T-helper 1 cell treated with Interleukin-12 subunit alpha and Interleukin-12 subunit beta and Interleukin-4 antibody, amounts not matched to agents 30 ng/mL and 1 ng/mL, for 36 hours (primary cell): ENCODE results near the gene STK25. TPM values are rescaled to one million over a fixed set of nuclear protein-coding genes. Genes with fewer than 3 reads are reported as not detected.

Source experiments
- intact Hi-C: fragments of 100-400 bp; cut with micrococcal nuclease; formaldehyde crosslinking; loops from one replicate; pipeline ENCODE4 v1.15.1; 2024
- total RNA-seq: library from RNA; stranded (reverse); gene quantifications from 2 replicates; pipeline ENCODE4 v1.2.3, GENCODE V29; 2022

Gene STK25
- total RNA-seq, 1 donor from 2014 or later = 122 TPM

- intact Hi-C loops = no loop called here
Observed at GRCh38 chr2:241496003-241496707, 12.2 kb downstream of the STK25 start.

GRCh38 chr2:241495172-241496002, 13.0 kb downstream of the STK25 start:
- intact Hi-C loops = no loop called here

GRCh38 chr2:241494311-241494908, 14.0 kb downstream of the STK25 start:
- intact Hi-C loops = no loop called here

- intact Hi-C loops = no loop called here
Observed at GRCh38 chr2:241493092-241493491, 15.3 kb downstream of the STK25 start.

- intact Hi-C loops = no loop called here
Observed at GRCh38 chr2:241492174-241492565, 16.2 kb downstream of the STK25 start.

GRCh38 chr2:241491549-241492173, 16.7 kb downstream of the STK25 start:
- intact Hi-C loops = no loop called here

- intact Hi-C loops = no loop called here
Observed at GRCh38 chr2:241490825-241491506, 17.4 kb downstream of the STK25 start.

- intact Hi-C loops = no loop called here
Observed at GRCh38 chr2:241489733-241490680, 18.4 kb downstream of the STK25 start.

GRCh38 chr2:241489088-241489487, 19.3 kb downstream of the STK25 start:
- intact Hi-C loops = no loop called here

- intact Hi-C loops = no loop called here
Observed at GRCh38 chr2:241485172-241485911, 23.0 kb downstream of the STK25 start.

GRCh38 chr2:241483305-241483704, 25.1 kb downstream of the STK25 start:
- intact Hi-C loops = no loop called here

GRCh38 chr2:241482126-241482955, 26.0 kb downstream of the STK25 start:
- intact Hi-C loops = no loop called here

- intact Hi-C loops = no loop called here
Observed at GRCh38 chr2:241481687-241482086, 26.7 kb downstream of the STK25 start.

GRCh38 chr2:241479026-241479898, 29.1 kb downstream of the STK25 start:
- intact Hi-C loops = no loop called here

GRCh38 chr2:241478166-241478565, 30.2 kb downstream of the STK25 start:
- intact Hi-C loops = no loop called here

GRCh38 chr2:241475267-241475666, 33.1 kb downstream of the STK25 start:
- intact Hi-C loops = no loop called here

GRCh38 chr2:241473399-241473798, 35.0 kb downstream of the STK25 start:
- intact Hi-C loops = no loop called here

- intact Hi-C loops = no loop called here
Observed at GRCh38 chr2:241469746-241470145, 38.6 kb downstream of the STK25 start.
